H1 (cell line): ENCODE data around the gene CHRNA9. TPM values are rescaled to one million over a fixed set of nuclear protein-coding genes. Genes with fewer than 3 reads are reported as not detected.

Experiments
- CTCF ChIA-PET: fragments of 300-600 bp; sonication (Branson Sonifier 250); formaldehyde crosslinking; loops from one replicate; lab custom pipeline; 2021; ENCODE audit not compliant: partially characterized antibody; lab: Charles Lee
- POLR2A ChIA-PET: fragments of 300-600 bp; sonication (Branson Sonifier 250); formaldehyde crosslinking; loops from one replicate; lab custom pipeline; 2021; ENCODE audit warnings: inconsistent platforms; ENCODE audit not compliant: partially characterized antibody; lab: Charles Lee
- DNase-seq, 2 experiments: peaks; one replicate each; pipeline versions ENCODE4 v3.0.0 to v3.0.0-alpha.2; 2010 to 2022; ENCODE audit warnings: low spot score in 2 of 2, low read depth in 1 of 2, mixed read lengths in 1 of 2
- FAIRE-seq: peaks from 2 replicates; lab custom pipeline; 2011; peaks lifted over from hg19 to GRCh38; lab: Jason Lieb, UNC
- H2AFZ ChIP-seq: 2 replicates; pipeline ENCODE4 v1.8.1; 2012; ENCODE audit warnings: low read length, inconsistent platforms
- H2AK5ac ChIP-seq: 2 replicates; pipeline ENCODE4 v1.6.1; 2013; ENCODE audit warnings: low read depth, low read length
- H2BK120ac ChIP-seq: replicated peaks from 2 replicates; pipeline ENCODE3; 2013; ENCODE audit warnings: low read depth, low read length, inconsistent platforms
- H2BK12ac ChIP-seq: 2 replicates; pipeline ENCODE4 v1.6.1; 2013; ENCODE audit warnings: low read depth, low read length
- H2BK15ac ChIP-seq: 2 replicates; pipeline ENCODE4 v1.6.1; 2013; ENCODE audit warnings: low read length
- H2BK20ac ChIP-seq: 2 replicates; pipeline ENCODE4 v1.6.1; 2013; ENCODE audit warnings: low read length
- H2BK5ac ChIP-seq: 2 replicates; pipeline ENCODE4 v1.6.1; 2013; ENCODE audit warnings: low read depth, low read length
- H3K14ac ChIP-seq: 2 replicates; pipeline ENCODE4 v1.6.1; 2013; ENCODE audit warnings: inconsistent platforms; ENCODE audit not compliant: insufficient read length
- H3K18ac ChIP-seq: 2 replicates; pipeline ENCODE4 v1.6.1; 2013; ENCODE audit warnings: low read length; ENCODE audit errors: extremely low read depth
- H3K23ac ChIP-seq: 2 replicates; pipeline ENCODE4 v1.6.1; 2013; ENCODE audit warnings: inconsistent platforms; ENCODE audit not compliant: insufficient read length
- H3K23me2 ChIP-seq: 2 replicates; pipeline ENCODE4 v1.6.1; 2013; ENCODE audit warnings: low read depth, low read length
- H3K27ac ChIP-seq: 2 replicates; pipeline ENCODE4 v1.6.1; 2011; ENCODE audit warnings: low read depth, low read length, inconsistent platforms
- H3K27me3 ChIP-seq, 4 experiments: replicated peaks in 1 of 4; 1 replicate in 1 of 4; 2 replicates in 3 of 4; pipeline versions ENCODE4 v1.6.1 to v1.8.1; 2011 to 2013; ENCODE audit warnings: low read length in 3 of 4, mild to moderate bottlenecking in 3 of 4, inconsistent platforms in 2 of 4, mixed read lengths in 2 of 4, moderate library complexity in 1 of 4; ENCODE audit not compliant: control insufficient read depth in 3 of 4, insufficient read depth in 3 of 4; ENCODE audit errors: extremely low read depth in 1 of 4
- H3K36me3 ChIP-seq, 4 experiments: 2 replicates each; pipeline versions ENCODE4 v1.6.1 to v1.8.1; 2011 to 2013; ENCODE audit warnings: mild to moderate bottlenecking in 4 of 4, low read length in 3 of 4, moderate library complexity in 2 of 4, control low read depth in 1 of 4, inconsistent platforms in 1 of 4; ENCODE audit not compliant: insufficient read depth in 4 of 4, control insufficient read depth in 2 of 4
- H3K4ac ChIP-seq: replicated peaks from 2 replicates; pipeline ENCODE3; 2013; ENCODE audit warnings: low read length, low read depth, mixed read lengths, inconsistent platforms; ENCODE audit not compliant: insufficient read length
- H3K4me1 ChIP-seq, 4 experiments: replicated peaks in 1 of 4; 1 replicate in 1 of 4; 2 replicates in 3 of 4; pipeline versions ENCODE4 v1.6.1 to v1.8.1; 2011 to 2013; ENCODE audit warnings: low read length in 3 of 4, inconsistent platforms in 2 of 4, mixed read lengths in 1 of 4; ENCODE audit not compliant: insufficient read depth in 4 of 4, control insufficient read depth in 3 of 4
- H3K4me2 ChIP-seq, 2 experiments: 2 replicates each; pipeline versions ENCODE4 v1.6.1 to v1.8.1; 2011 to 2013; ENCODE audit warnings: low read depth in 2 of 2, low read length in 2 of 2, control low read depth in 1 of 2, inconsistent platforms in 1 of 2, mild to moderate bottlenecking in 1 of 2; ENCODE audit not compliant: insufficient read depth in 1 of 2
- H3K4me3 ChIP-seq, 4 experiments: fragments of 200-600, 300-600 bp in 1 of 4; sonication (generic), shearing (Covaris generic), sonication (Bioruptor Twin) in 1 of 4; 2 replicates each; pipeline versions ENCODE4 v1.5.1 to v1.8.1; 2011 to 2016; ENCODE audit warnings: low read length in 4 of 4, low read depth in 3 of 4, control low read depth in 2 of 4, inconsistent platforms in 2 of 4, mild to moderate bottlenecking in 2 of 4, mixed read lengths in 1 of 4, moderate library complexity in 1 of 4; ENCODE audit not compliant: insufficient read depth in 2 of 4; ENCODE audit errors: extremely low read depth in 1 of 4
- H3K56ac ChIP-seq: replicated peaks from 2 replicates; pipeline ENCODE3; 2013; ENCODE audit warnings: low read depth, mild to moderate bottlenecking, mixed read lengths, low read length, inconsistent platforms; ENCODE audit not compliant: insufficient read length
- H3K79me1 ChIP-seq: 2 replicates; pipeline ENCODE4 v1.6.1; 2013; ENCODE audit warnings: low read depth, low read length, control low read depth
- H3K79me2 ChIP-seq, 2 experiments: 2 replicates each; pipeline versions ENCODE4 v1.6.1 to v1.8.1; 2012 to 2013; ENCODE audit warnings: low read length in 2 of 2, mild to moderate bottlenecking in 2 of 2, inconsistent platforms in 1 of 2; ENCODE audit not compliant: insufficient read depth in 2 of 2, control insufficient read depth in 1 of 2
- H3K9ac ChIP-seq, 4 experiments: replicated peaks in 1 of 4; 1 replicate in 1 of 4; 2 replicates in 3 of 4; pipeline versions ENCODE4 v1.6.1 to v1.8.1; 2011 to 2013; ENCODE audit warnings: low read depth in 3 of 4, low read length in 3 of 4, control low read depth in 2 of 4, mild to moderate bottlenecking in 2 of 4, moderate library complexity in 2 of 4, inconsistent platforms in 1 of 4; ENCODE audit errors: extremely low read depth in 1 of 4
- H3K9me3 ChIP-seq, 2 experiments: 2 replicates each; pipeline versions ENCODE4 v1.6.1 to v1.8.1; 2012 to 2013; ENCODE audit warnings: mild to moderate bottlenecking in 2 of 2, moderate library complexity in 2 of 2, control low read depth in 1 of 2, inconsistent platforms in 1 of 2, low read depth in 1 of 2, low read length in 1 of 2, mixed read lengths in 1 of 2; ENCODE audit not compliant: insufficient read depth in 2 of 2
- H4K20me1 ChIP-seq, 2 experiments: replicated peaks in 1 of 2; 2 replicates each; pipeline versions ENCODE3 to v1.8.1; 2011 to 2013; ENCODE audit warnings: inconsistent platforms in 2 of 2, low read length in 2 of 2, mild to moderate bottlenecking in 1 of 2; ENCODE audit not compliant: insufficient read depth in 2 of 2, control insufficient read depth in 1 of 2
- H4K5ac ChIP-seq: 2 replicates; pipeline ENCODE4 v1.6.1; 2013; ENCODE audit warnings: low read length, low read depth, mixed read lengths, inconsistent platforms; ENCODE audit not compliant: insufficient read length
- H4K8ac ChIP-seq: 2 replicates; pipeline ENCODE4 v1.8.0; 2013; ENCODE audit warnings: mild to moderate bottlenecking, moderate library complexity, low read length, inconsistent platforms; ENCODE audit not compliant: insufficient read depth; ENCODE audit errors: extremely low read depth
- H4K91ac ChIP-seq: replicated peaks from 2 replicates; pipeline ENCODE3; 2013; ENCODE audit warnings: low read length, mixed read lengths, inconsistent platforms; ENCODE audit not compliant: insufficient read length
- CTBP2 ChIP-seq: IDR thresholded peaks from 2 replicates; pipeline ENCODE4 v1.7.0; 2011; ENCODE audit warnings: borderline replicate concordance, mild to moderate bottlenecking, moderate library complexity, mixed read lengths, low read length; ENCODE audit not compliant: insufficient read depth, insufficient read length
- EGR1 ChIP-seq: IDR thresholded peaks from 2 replicates; pipeline ENCODE4 v1.6.1; 2011; ENCODE audit warnings: low read depth, low read length, borderline replicate concordance
- FOSL1 ChIP-seq: IDR thresholded peaks from 2 replicates; pipeline ENCODE4 v1.6.1; 2011; ENCODE audit warnings: mild to moderate bottlenecking, low read depth, low read length, moderate library complexity; ENCODE audit not compliant: insufficient read depth
- HDAC2 ChIP-seq, 2 experiments: fragments of 300-600 bp in 1 of 2; sonication (generic) in 1 of 2; IDR thresholded peaks; 2 replicates each; pipeline ENCODE4 v1.6.1; 2011 to 2012; ENCODE audit warnings: low read depth in 2 of 2, low read length in 2 of 2, mild to moderate bottlenecking in 2 of 2, moderate library complexity in 2 of 2, borderline replicate concordance in 1 of 2, inconsistent platforms in 1 of 2
- NRF1 ChIP-seq: IDR thresholded peaks from 2 replicates; pipeline ENCODE4 v1.6.1; 2011; ENCODE audit warnings: mild to moderate bottlenecking, low read depth, low read length, improper control_type of control experiment
- PHF8 ChIP-seq: fragments of 200-600 bp; sonication (generic); conservative IDR thresholded peaks from 2 replicates; pipeline ENCODE4 v1.7.1; 2012; ENCODE audit warnings: low read depth, mild to moderate bottlenecking, inconsistent platforms, low read length, moderate library complexity
- RAD21 ChIP-seq, 2 experiments: IDR thresholded peaks in 1 of 2; conservative IDR thresholded peaks in 1 of 2; 2 replicates each; pipeline ENCODE4 v1.6.1; 2011; ENCODE audit warnings: low read depth in 2 of 2, low read length in 2 of 2, improper control_type of control experiment in 1 of 2, inconsistent platforms in 1 of 2, mild to moderate bottlenecking in 1 of 2, moderate library complexity in 1 of 2
- SAP30 ChIP-seq: fragments of 300-600 bp; sonication (generic); IDR thresholded peaks from 2 replicates; pipeline ENCODE4 v1.7.1; 2012; ENCODE audit warnings: low read length, moderate library complexity, mild to moderate bottlenecking, inconsistent platforms; ENCODE audit not compliant: insufficient read depth, insufficient replicate concordance
- SIN3A ChIP-seq, 2 experiments: IDR thresholded peaks in 1 of 2; conservative IDR thresholded peaks in 1 of 2; 2 replicates each; pipeline ENCODE4 v1.6.1; 2011 to 2012; ENCODE audit warnings: low read length in 2 of 2, improper control_type of control experiment in 1 of 2, low read depth in 1 of 2, mild to moderate bottlenecking in 1 of 2
- SP2 ChIP-seq: IDR thresholded peaks from 2 replicates; pipeline ENCODE4 v1.6.1; 2012; ENCODE audit warnings: mild to moderate bottlenecking, low read length, inconsistent platforms
- TAF7 ChIP-seq: optimal IDR thresholded peaks from 2 replicates; pipeline ENCODE3; 2011; ENCODE audit warnings: low read depth, mild to moderate bottlenecking, inconsistent platforms, low read length, moderate library complexity, borderline replicate concordance
- TEAD4 ChIP-seq: IDR thresholded peaks from 2 replicates; pipeline ENCODE4 v1.6.1; 2012; ENCODE audit warnings: low read depth, low read length, inconsistent platforms, mixed read lengths
- WGBS, 2 experiments: shearing (Covaris generic) in 1 of 2; methylation state at CpG; one replicate each; pipeline versions ENCODE4 v1.1.6 to v1.1.7; 2013 to 2015; ENCODE audit warnings: low lambda C conversion rate in 2 of 2, mixed read lengths in 2 of 2, inconsistent platforms in 1 of 2, low coverage in 1 of 2, missing lambda C conversion rate in 1 of 2; ENCODE audit not compliant: insufficient replicate concordance in 2 of 2, insufficient coverage in 1 of 2, insufficient read length in 1 of 2; ENCODE audit errors: extremely low coverage in 1 of 2, missing lambda C conversion rate in 1 of 2; 5-methylcytosine and 5-hydroxymethylcytosine counted together
- polyA plus RNA-seq, 7 experiments: library from polyadenylated mRNA; depleted of rRNA in 3 of 7; stranded (reverse) in 5 of 7; unstranded in 2 of 7; fragments of >200 nt in 5 of 7; fragments of 200-250 nt in 2 of 7; gene quantifications; 1 replicate in 5 of 7; 2 replicates in 1 of 7; 4 replicates in 1 of 7; pipeline versions ENCODE4 v1.2.1 to v1.2.3, GENCODE V29; 2011 to 2013; ENCODE audit warnings: missing spikeins in 2 of 7, mixed read lengths in 2 of 7
- total RNA-seq: library from RNA; stranded (reverse); fragmentation: NEBNext Ultra II Directional; extraction: Animal tissue kit (Norgen Biotek cat#: 25700); gene quantifications from 2 replicates; pipeline ENCODE4 v1.2.1, GENCODE V29; 2021

The CHRNA9 gene
- total and polyA plus RNA-seq, 2 of the 8 experiments (the other 6 are each of a cell fraction or from before 2014, with no cell fraction given) = 1.4 to 3.3 TPM

DNA sequence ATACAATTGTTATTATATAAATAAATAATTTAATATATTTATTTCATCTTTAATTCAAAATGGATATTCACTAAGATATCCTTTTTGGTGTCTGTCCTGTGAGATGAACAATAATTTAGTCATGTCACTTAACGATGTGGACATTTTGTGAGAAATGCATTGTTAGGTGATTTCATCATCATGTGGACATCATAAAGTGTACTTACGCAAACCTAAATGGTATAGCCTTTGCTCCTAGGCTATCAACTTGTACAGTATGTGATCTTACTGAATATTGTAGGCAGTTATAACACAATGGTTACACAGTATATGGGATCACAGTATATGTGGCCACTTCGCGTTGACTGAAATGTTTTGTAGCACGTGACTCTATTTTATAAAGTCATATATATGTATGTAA is 20.2 kb upstream of the CHRNA9 start:
- Histone ChIP-seq H4K91ac (no peak overlapping the region), H3K18ac (no peak overlapping the region), H3K36me3 (no peaks in the 10 kb centered on the region), H2BK5ac (no peak overlapping the region), H3K4ac (no peak overlapping the region), H3K9ac (no peak overlapping the region), H3K23me2 (no peaks in the 10 kb centered on the region), H2BK20ac (no peak overlapping the region), H3K79me2 (no peaks in the 10 kb centered on the region), H4K8ac (no peak overlapping the region), H2BK120ac (no peak overlapping the region), H3K14ac (no peak overlapping the region), H2AK5ac (no peak overlapping the region), H3K79me1 (no peaks in the 10 kb centered on the region), H3K27ac (no peak overlapping the region), H4K5ac (no peak overlapping the region), H3K4me2 (no peak overlapping the region), H3K23ac (no peak overlapping the region), H2BK12ac (no peak overlapping the region), H3K9me3 (no peaks in the 10 kb centered on the region), H3K4me1 (peaks cover 4 to 13% (median 8%) of the 10 kb centered on the region in 4 experiments; a peak in 6 of 7 replicates), H3K4me3 (no peak overlapping the region), H2BK15ac (no peak overlapping the region), H3K56ac (no peak overlapping the region), H2AFZ (no peak overlapping the region), H3K27me3 (peaks cover 0 to 1% (median 0%) of the 10 kb centered on the region in 4 experiments; a peak in 1 of 7 replicates), H4K20me1 (no peaks in the 10 kb centered on the region)
- ChIA-PET POLR2A (interaction anchor here (0.6 kb wide), 1 partner anchor 347 kb away, joined by 3 read pairs; no protein-coding TSS in a partner anchor), CTCF (interaction anchor here (0.8 to 1.2 kb wide), 2 partner anchors 11 to 175 kb away, joined by 3 to 6 read pairs; no protein-coding TSS in a partner anchor)
- 91% methylated on average over 5 of the region's 5 CpGs; no CpG with 5 or more reads in 1 of the 2 experiments for WGBS, 2 experiments
- DNase-seq = no peak
- FAIRE-seq = no peak
- TF ChIP-seq HDAC2 (IDR thresholded peaks at IDR 0.05; ENCODE audit: borderline replicate concordance in 1 of 2, low read depth in 2 of 2, low read length in 2 of 2) = no peak
- TF ChIP-seq TAF7 = no peak
- no peak for TF ChIP-seq TEAD4
- TF ChIP-seq SP2 = no peak
- TF ChIP-seq RAD21 (IDR thresholded peaks at IDR 0.05 in 1 of 2, conservative IDR thresholded peaks at IDR 0.05 in 1 of 2; ENCODE audit: low read depth in 2 of 2, low read length in 2 of 2) = no peak
- TF ChIP-seq CTBP2 = no peak
- no peak for TF ChIP-seq EGR1
- TF ChIP-seq FOSL1 = no peak
- TF ChIP-seq SIN3A (conservative IDR thresholded peaks at IDR 0.05 in 1 of 2, IDR thresholded peaks at IDR 0.05 in 1 of 2; ENCODE audit: low read depth in 1 of 2, low read length in 2 of 2) = no peak
- TF ChIP-seq NRF1 = no peak
- no peak for TF ChIP-seq PHF8
- TF ChIP-seq SAP30 = no peak
